Stimulated activated CD4-positive, alpha-beta T cell treated with anti-CD3 and anti-CD28 coated beads, Interleukin-2, amount 100 ng/mL, for 48 hours (primary cell): ENCODE results near the gene IBTK.
A peak's percentile ranks its signal among the peaks of the same experiment; 100 is the strongest.
"Not testable (repeated sequence)": the region's sequence is repeated elsewhere in the genome, so short reads cannot be mapped to it uniquely, and the experiment has no call there.

ENCODE experiments used
- DNase-seq, 2 donors: peaks; one replicate each; pipeline ENCODE4 v3.0.0-alpha.2; 2020

Gene IBTK, protein sequence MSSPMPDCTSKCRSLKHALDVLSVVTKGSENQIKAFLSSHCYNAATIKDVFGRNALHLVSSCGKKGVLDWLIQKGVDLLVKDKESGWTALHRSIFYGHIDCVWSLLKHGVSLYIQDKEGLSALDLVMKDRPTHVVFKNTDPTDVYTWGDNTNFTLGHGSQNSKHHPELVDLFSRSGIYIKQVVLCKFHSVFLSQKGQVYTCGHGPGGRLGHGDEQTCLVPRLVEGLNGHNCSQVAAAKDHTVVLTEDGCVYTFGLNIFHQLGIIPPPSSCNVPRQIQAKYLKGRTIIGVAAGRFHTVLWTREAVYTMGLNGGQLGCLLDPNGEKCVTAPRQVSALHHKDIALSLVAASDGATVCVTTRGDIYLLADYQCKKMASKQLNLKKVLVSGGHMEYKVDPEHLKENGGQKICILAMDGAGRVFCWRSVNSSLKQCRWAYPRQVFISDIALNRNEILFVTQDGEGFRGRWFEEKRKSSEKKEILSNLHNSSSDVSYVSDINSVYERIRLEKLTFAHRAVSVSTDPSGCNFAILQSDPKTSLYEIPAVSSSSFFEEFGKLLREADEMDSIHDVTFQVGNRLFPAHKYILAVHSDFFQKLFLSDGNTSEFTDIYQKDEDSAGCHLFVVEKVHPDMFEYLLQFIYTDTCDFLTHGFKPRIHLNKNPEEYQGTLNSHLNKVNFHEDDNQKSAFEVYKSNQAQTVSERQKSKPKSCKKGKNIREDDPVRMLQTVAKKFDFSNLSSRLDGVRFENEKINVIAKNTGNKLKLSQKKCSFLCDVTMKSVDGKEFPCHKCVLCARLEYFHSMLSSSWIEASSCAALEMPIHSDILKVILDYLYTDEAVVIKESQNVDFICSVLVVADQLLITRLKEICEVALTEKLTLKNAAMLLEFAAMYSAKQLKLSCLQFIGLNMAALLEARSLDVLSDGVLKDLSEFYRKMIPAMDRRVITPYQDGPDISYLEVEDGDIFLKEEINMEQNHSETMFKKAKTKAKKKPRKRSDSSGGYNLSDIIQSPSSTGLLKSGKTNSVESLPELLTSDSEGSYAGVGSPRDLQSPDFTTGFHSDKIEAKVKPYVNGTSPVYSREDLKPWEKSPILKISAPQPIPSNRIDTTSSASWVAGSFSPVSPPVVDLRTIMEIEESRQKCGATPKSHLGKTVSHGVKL (N-terminal part only)

GRCh38 chr6:82247505-82248272 lies at the start of gene IBTK:
IBTK (minus strand) TSS chr6:82247744; CDS start chr6:82240486, 7,258 bp downstream.
- DNase-seq, result peak; percentile 86 to 88

- no peak for DNase-seq
Measured at GRCh38 chr6:82283771-82284410, 36.3 kb upstream of the IBTK start.

DNA sequence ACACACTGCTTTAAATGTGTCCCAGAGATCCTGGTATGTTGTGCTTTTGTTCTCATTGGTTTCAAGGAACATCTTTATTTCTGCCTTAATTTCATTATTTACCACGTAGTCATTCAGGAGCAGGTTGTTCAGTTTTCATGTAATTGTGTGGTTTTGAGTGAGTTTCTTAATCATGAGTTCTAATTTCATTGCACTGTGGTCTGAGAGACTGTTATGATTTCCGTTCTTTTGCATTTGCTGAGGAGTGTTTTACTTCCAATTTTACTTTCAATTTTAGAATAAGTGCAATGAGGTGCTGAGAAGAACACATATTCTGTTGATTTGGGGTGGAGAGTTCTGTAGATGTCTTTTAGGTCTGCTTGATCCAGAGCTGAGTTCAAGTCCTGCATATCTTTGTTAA lies 34.0 kb upstream of the IBTK start:
- not testable (repeated sequence) for DNase-seq

- no peak for DNase-seq
Measured at GRCh38 chr6:82277686-82278085, 30.1 kb upstream of the IBTK start.

GRCh38 chr6:82275686-82276085 lies 28.1 kb upstream of the IBTK start:
- no peak for DNase-seq

GRCh38 chr6:82273295-82273694 lies 25.8 kb upstream of the IBTK start:
- no peak for DNase-seq

GRCh38 chr6:82270881-82271635 lies 23.5 kb upstream of the IBTK start:
- DNase-seq, result no peak

DNA sequence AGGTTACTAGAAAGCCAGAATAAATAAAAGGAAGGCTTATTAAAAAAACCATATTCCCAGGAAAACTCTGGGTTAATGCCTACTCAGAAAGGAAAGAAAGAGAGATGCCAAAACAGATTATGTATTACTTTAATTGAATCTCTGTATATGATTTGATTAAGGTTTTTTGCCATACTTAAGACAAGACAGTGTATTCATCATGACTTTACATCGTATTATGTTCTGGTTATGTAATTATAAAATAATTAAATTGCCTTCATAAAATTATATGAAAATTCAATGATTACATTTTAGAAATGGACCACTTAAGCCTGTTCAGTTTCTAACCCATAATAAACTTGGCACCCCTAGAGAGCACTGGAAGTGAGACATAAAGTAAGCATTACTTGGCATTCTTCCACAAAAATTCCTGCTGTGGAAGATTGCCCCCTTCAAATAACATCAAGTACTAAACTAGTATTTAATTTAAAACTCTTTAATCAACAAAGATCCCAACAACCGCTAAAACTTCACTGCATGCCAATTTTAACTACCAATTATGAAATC lies 20.8 kb upstream of the IBTK start:
- DNase-seq, result no peak

- DNase-seq, result no peak
Measured at GRCh38 chr6:82264824-82265223, 17.3 kb upstream of the IBTK start.

DNA sequence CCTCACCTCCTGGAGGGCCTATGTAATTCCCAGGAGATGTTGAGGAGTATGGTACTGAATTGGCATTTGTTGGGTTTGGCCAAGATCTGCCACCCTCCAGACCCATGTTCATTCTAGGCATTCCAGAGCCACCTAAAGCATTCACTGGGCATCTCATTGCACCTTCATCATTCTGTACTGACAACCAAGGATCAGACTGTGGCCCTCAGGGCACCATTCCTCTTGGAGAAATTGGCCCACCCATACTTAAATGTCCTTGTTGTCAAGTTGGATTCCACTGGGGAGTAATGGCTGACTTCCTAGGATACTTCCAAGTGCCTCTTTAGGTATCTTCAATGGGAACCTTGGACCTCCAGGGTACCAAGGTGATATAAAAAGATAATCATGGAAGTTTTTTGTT lies 16.8 kb upstream of the IBTK start:
- DNase-seq, result no peak

DNA sequence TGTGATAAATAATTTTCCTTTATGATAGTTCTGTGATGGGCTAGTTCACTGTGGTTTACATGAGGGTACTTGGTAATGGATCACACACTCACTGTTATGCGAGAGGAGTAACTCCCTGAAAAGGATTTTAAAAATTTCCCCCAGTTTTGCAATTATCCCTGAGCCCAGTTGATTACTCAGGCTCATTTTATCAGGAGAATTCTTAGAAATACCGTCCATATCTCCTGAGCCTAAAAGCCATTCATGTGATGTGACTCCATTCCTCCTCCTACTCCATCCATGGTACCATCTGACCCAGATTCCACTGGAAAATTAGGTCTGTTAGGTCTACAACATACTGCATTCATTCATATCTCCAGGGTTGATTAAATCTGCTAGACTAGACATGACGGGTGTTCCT lies 16.4 kb upstream of the IBTK start:
- DNase-seq, result no peak

DNA sequence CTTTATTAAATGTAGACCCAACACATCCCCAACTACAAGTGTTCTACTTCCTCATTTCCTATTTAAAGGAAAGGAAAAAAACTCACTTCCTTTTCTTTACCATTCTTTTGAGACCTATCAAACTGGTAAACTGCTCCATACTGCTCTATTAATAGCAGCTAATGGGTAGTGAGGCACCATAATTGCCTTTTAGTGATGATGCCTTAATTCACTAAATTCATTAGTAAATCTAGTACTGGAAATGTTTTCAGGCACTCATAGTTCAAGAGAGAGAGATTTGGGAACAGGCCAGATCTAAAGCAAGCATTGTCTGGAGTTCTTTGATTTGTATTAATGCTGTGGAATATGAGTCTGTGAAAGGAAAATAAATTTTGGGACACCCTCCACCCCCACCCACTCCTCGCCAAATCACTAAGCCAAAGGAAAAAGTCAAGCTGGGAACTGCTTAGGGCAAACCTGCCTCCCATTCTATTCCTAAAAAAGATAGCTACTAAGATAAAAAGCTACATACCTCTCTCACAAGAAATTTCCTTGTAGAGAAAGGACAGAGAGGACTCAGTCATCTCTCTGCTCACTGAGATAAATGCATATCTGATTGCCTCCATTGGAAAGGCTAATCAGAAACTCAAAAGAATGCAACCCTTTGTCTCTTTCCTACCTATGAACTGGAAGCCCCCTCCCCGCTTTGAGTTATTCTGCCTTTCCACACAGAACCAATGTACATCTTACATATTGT lies 13.6 kb upstream of the IBTK start:
- no peak for DNase-seq

DNA sequence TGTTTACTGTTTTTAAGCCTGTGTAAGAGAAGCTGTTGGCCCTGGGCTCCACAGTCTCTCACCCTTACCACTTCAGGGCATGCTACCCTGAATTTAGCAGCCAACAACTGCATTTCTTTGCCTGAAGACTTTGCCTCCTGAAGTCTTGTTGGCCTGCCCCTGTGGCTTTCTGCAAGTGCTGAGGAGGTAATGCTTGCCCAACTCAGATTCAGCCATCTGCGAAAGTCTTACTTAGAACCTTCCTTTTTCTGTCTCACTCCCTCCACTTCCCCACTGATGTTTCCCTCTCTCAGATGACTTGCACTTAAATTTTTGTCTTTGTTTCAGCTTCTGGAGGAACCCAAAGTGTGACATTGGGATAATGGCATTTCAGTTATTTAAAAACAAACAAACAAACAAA lies 11.8 kb upstream of the IBTK start:
- DNase-seq, result no peak

DNA sequence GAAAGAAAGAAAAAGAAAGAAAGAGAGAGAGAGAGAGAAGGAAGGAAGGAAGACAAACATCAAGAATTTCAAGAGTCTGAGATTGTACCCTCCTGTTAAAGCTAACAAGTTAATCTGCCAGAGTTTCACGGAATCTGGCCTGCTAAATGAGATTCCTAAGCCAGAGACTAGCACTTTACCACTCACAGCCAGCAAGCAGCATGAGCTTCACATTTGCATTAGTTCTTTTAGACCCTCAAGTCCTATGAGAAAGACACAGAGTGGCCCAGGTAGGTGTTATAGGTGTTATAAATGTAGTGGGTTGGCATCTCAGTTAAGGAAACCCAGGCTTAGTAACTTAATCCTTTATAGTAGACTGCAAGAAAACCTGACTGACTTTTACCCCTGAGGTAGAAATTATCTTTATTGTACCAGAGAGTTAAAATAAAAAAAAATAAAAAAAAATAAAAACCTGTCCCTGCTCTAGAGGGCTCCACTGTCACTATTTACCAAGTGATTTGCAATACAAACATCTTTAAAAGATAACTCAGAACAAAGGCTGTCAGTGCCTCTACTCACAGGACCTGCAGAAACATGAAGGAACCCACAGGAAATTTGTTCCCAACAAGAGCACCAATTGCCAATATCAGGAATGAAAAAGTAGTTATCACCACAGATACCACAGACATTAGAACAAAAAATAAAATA lies 9.7 kb upstream of the IBTK start:
- DNase-seq, result no peak

DNA sequence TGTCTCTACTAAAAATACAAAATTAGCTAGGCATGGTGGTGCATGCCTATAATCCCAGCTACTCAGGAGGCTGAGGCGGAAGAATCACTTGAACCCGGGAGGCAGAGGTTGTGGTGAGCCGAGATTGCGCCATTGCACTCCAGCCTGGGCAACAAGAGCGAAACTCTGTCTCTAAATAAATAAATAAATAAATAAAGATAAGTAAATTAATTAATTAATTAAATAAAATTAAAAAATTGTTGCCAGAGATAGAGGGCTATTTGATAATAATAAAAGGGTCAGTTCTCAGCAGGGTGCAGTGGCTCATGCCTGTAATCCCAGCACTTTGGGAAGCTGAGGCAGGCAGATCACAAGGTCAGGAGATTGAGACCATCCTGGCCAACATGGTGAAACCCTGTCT lies 7.2 kb upstream of the IBTK start:
- not testable (repeated sequence) for DNase-seq

DNA sequence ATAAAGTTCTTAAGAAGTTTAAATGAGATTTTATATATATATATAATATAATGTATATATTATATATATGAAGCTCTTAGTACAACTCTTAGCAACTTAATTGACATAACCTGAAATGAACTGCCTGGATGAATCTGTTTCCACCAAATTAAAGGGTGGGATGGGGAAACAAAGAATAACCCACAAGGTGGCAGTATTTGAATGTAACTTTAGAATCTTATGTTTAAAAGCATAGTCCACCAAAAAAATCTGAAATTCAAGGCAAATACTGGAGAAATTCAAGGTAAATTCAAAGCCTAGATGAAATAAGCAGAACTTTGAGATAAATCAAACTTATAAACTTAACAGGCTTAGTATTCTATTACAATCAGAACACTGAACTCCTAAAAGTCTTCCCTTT lies 4.4 kb upstream of the IBTK start:
- DNase-seq, result no peak

DNA sequence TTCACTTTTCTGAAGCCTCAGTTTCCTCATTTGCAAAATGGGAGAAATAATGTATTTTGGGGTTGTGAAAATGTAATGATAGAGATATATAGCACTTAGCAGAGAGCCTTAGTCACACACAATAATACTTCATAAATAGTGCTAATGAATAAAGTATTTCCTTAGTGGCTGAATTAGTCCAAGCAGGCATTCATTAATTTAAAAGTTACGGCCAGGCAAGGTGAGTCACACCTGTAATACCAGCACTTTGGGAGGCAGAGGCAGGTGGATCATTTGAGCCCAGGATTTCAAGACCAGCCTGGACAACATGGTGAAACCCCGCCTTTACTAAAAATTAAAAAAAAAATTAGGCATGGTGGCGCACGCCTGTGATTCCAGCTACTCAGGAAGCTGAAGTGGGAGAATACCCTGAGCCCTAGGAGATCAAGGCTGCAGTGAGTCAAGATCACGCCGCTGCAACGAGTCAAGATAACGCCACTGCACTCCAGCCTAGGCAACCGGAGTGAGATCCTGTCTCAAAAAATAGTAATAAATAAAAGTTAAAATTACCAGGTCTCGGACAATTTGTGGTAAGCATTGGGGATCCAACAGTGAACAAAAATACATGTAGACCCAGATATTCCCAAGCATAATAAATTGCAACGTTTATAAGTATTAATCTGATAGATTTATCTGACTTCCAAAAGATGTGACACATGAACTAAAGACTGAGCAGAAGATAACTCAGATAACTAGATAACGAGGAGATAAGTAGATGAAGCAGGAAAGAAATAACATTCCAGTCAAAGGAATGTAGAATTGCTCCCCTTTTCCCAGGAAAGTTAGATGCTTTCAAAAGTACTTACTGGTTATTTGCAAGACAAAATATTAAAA lies 2.1 kb upstream of the IBTK start:
- DNase-seq, result no peak

GRCh38 chr6:82248273-82248735 lies 760 bp upstream of the IBTK start:
- DNase-seq, result no peak
